K562 (cell line): ENCODE results near the gene FOXF2. TPM values are rescaled to one million over a fixed set of nuclear protein-coding genes. Genes with fewer than 3 reads are reported as not detected.

Source experiments
- ATAC-seq: fragments of 200-7000 bp; cut with Tn5 transposase; 3 replicates; pipeline ENCODE4 v1.9.1; 2020; ENCODE audit warnings: moderate library complexity
- BruUV-seq: library from RNA; stranded (reverse); fragments of 400-500 nt; replicated peaks from 2 replicates; lab custom pipeline; 2021; lab: Mats Ljungman, UMichigan
- CTCF ChIA-PET: fragments of 300-600 bp; formaldehyde crosslinking; extraction: SDS; loops from one replicate; lab custom pipeline; 2021; ENCODE audit warnings: low intra/inter-chr PET ratio; lab: Yijun Ruan, JAX
- POLR2A ChIA-PET: fragments of 300-600, 350-650 bp; sonication (Branson Sonifier 250); formaldehyde crosslinking; extraction: SDS; loops from one replicate; lab custom pipeline; 2021; ENCODE audit warnings: antibody characterized with exemption, inconsistent platforms; lab: Yijun Ruan, JAX
- DNase-seq, 4 experiments: peaks; one replicate each; pipeline versions ENCODE4 v3.0.0 to v3.0.0-alpha.2; 2011 to 2018; ENCODE audit warnings: low spot score in 3 of 4, mixed read lengths in 3 of 4; ENCODE audit errors: extremely low read depth in 1 of 4
- FAIRE-seq: peaks from 2 replicates; lab custom pipeline; 2011; peaks lifted over from hg19 to GRCh38; lab: Jason Lieb, UNC
- H2AFZ ChIP-seq: 2 replicates; pipeline ENCODE4 v1.6.0; 2011; ENCODE audit warnings: low read depth, low read length, control low read depth, inconsistent platforms
- H3K27ac ChIP-seq: fragments of 200-600 bp; 3 replicates; pipeline ENCODE4 v1.8.0; 2011; ENCODE audit warnings: low read depth, mild to moderate bottlenecking, control low read depth, inconsistent platforms, low read length, moderate library complexity, mixed read lengths; ENCODE audit errors: extremely low read depth
- H3K27me3 ChIP-seq, 2 experiments: fragments of 300-600 bp in 1 of 2; 2 replicates in 1 of 2; 3 replicates in 1 of 2; pipeline versions ENCODE4 v1.6.0 to v1.8.0; 2011; ENCODE audit warnings: inconsistent platforms in 2 of 2, low read length in 2 of 2, mild to moderate bottlenecking in 1 of 2, mixed read lengths in 1 of 2, moderate library complexity in 1 of 2; ENCODE audit not compliant: control insufficient read depth in 2 of 2, insufficient read depth in 2 of 2
- H3K36me3 ChIP-seq: fragments of 300-600 bp; 3 replicates; pipeline ENCODE4 v1.8.0; 2011; ENCODE audit warnings: mild to moderate bottlenecking, low read length, inconsistent platforms; ENCODE audit not compliant: control insufficient read depth, insufficient read depth
- H3K4me1 ChIP-seq, 2 experiments: fragments of 200-600 bp in 1 of 2; replicated peaks in 1 of 2; 2 replicates in 1 of 2; 3 replicates in 1 of 2; pipeline versions ENCODE4 v1.5.1 to v1.8.0; 2011; ENCODE audit warnings: inconsistent platforms in 2 of 2, low read length in 2 of 2, mild to moderate bottlenecking in 1 of 2, mixed read lengths in 1 of 2, moderate library complexity in 1 of 2; ENCODE audit not compliant: control insufficient read depth in 2 of 2, insufficient read depth in 2 of 2
- H3K4me2 ChIP-seq: 2 replicates; pipeline ENCODE4 v1.6.1; 2011; ENCODE audit warnings: low read length, control low read depth, inconsistent platforms, mixed read lengths; ENCODE audit not compliant: insufficient read depth
- H3K4me3 ChIP-seq: fragments of 200-600 bp; sonication (generic), shearing (Covaris generic); 2 replicates; pipeline ENCODE4 v1.5.1; 2016; ENCODE audit warnings: control low read depth, inconsistent platforms
- H3K79me2 ChIP-seq: fragments of 200-600 bp; 3 replicates; pipeline ENCODE4 v1.8.0; 2011; ENCODE audit warnings: low read length, inconsistent platforms; ENCODE audit not compliant: control insufficient read depth, insufficient read depth
- H3K9ac ChIP-seq, 2 experiments: 2 replicates each; pipeline versions ENCODE4 v1.6.0 to v1.6.1; 2011; ENCODE audit warnings: low read depth in 2 of 2, low read length in 2 of 2, control low read depth in 1 of 2, inconsistent platforms in 1 of 2, mild to moderate bottlenecking in 1 of 2, mixed read lengths in 1 of 2; ENCODE audit not compliant: insufficient read depth in 1 of 2
- H3K9me1 ChIP-seq: one replicate; pipeline ENCODE4 v1.6.0; 2011; ENCODE audit warnings: inconsistent platforms, mild to moderate bottlenecking, low read length, moderate library complexity; ENCODE audit not compliant: control insufficient read depth, insufficient read depth
- H3K9me3 ChIP-seq: replicated peaks from 2 replicates; pipeline ENCODE4 v1.5.1; 2011; ENCODE audit warnings: low read depth, low read length, inconsistent platforms; ENCODE audit not compliant: control insufficient read depth, insufficient read depth
- H4K20me1 ChIP-seq: replicated peaks from 2 replicates; pipeline ENCODE4 v1.6.1; 2011; ENCODE audit warnings: low read length, inconsistent platforms, mixed read lengths; ENCODE audit not compliant: control insufficient read depth, insufficient read depth
- BRD4 ChIP-seq: fragments of 200-600 bp; sonication (generic); IDR thresholded peaks from 2 replicates; pipeline ENCODE4 v1.6.1; 2017; ENCODE audit warnings: inconsistent platforms
- CUX1 ChIP-seq: fragments of 200-800 bp; sonication (Bioruptor generic); IDR thresholded peaks from 2 replicates; pipeline ENCODE4 v1.6.1; 2016; ENCODE audit warnings: missing genetic modification characterization, missing compliant biosample characterization
- HMG20A ChIP-seq: fragments of 450-650 bp; formaldehyde crosslinking; conservative IDR thresholded peaks from 2 replicates; pipeline ENCODE4 v1.4.0; 2020; ENCODE audit warnings: mild to moderate bottlenecking, mixed read lengths
- NFXL1 ChIP-seq: fragments of 450-650 bp; formaldehyde crosslinking; IDR thresholded peaks from 2 replicates; pipeline ENCODE4 v1.4.0; 2021; ENCODE audit warnings: mild to moderate bottlenecking
- REST ChIP-seq, 2 experiments: fragments of 450-650 bp; formaldehyde crosslinking in 1 of 2; IDR thresholded peaks; 2 replicates each; pipeline versions ENCODE4 v1.4.0 to v1.6.1; 2014 to 2020; ENCODE audit warnings: mild to moderate bottlenecking in 2 of 2, borderline replicate concordance in 1 of 2, low read depth in 1 of 2
- TCF7 ChIP-seq: sonication (generic); IDR thresholded peaks from 2 replicates; pipeline ENCODE4 v1.6.1; 2016; ENCODE audit warnings: antibody characterized with exemption, borderline replicate concordance
- TEAD4 ChIP-seq, 2 experiments: sonication (generic) in 1 of 2; formaldehyde crosslinking in 1 of 2; IDR thresholded peaks; 2 replicates each; pipeline versions ENCODE4 v1.6.1 to v1.8.0; 2012 to 2022; ENCODE audit warnings: borderline replicate concordance in 1 of 2, inconsistent platforms in 1 of 2, low read length in 1 of 2, mild to moderate bottlenecking in 1 of 2, missing genetic modification reagents in 1 of 2
- TGIF2 ChIP-seq: sonication (generic); formaldehyde crosslinking; IDR thresholded peaks from 2 replicates; pipeline ENCODE4 v1.8.1; 2022; ENCODE audit warnings: mild to moderate bottlenecking, missing genetic modification reagents, moderate library complexity
- ZFX ChIP-seq: sonication (generic); formaldehyde crosslinking; IDR thresholded peaks from 2 replicates; pipeline ENCODE4 v1.8.0; 2022; ENCODE audit warnings: mild to moderate bottlenecking, missing genetic modification reagents, moderate library complexity
- WGBS: fragments of 100-300 bp; shearing (Covaris generic); methylation state at CpG from one replicate; pipeline ENCODE4 v1.1.6; 2016; ENCODE audit warnings: low coverage, mixed read lengths; ENCODE audit not compliant: insufficient coverage; ENCODE audit errors: missing lambda C conversion rate; 5-methylcytosine and 5-hydroxymethylcytosine counted together
- in situ Hi-C: fragments of 300-500 bp; cut with MboI; formaldehyde crosslinking; loops from 4 replicates; pipeline ENCODE4 v1.15.0; 2018; ENCODE audit warnings: inconsistent platforms, mixed read lengths
- intact Hi-C: fragments of 100-400 bp; cut with micrococcal nuclease; formaldehyde crosslinking; loops from 2 replicates; pipeline ENCODE4 v1.14.2; 2022
- polyA plus RNA-seq, 8 experiments: library from polyadenylated mRNA; depleted of rRNA in 4 of 8; stranded (reverse) in 5 of 8; unstranded in 3 of 8; fragments of >200 nt; fragmentation: Nextera tagmentation in 2 of 8; fragmentation: Illumina TruSeq in 1 of 8; extraction: Ambion mirVana in 2 of 8; extraction: Trizol in 1 of 8; gene quantifications; 2 replicates each; pipeline versions ENCODE4 v1.2.1 to v1.2.3, GENCODE V29; 2011 to 2014; ENCODE audit warnings: inconsistent platforms in 1 of 8, missing spikeins in 1 of 8
- total RNA-seq, 7 experiments: library from RNA; depleted of rRNA in 6 of 7; stranded (reverse); fragments of >200 nt in 6 of 7; fragmentation: Illumina TruSeq in 2 of 7; extraction: Trizol in 2 of 7; gene quantifications; 2 replicates each; pipeline versions ENCODE4 v1.2.1 to v1.2.3, GENCODE V29; 2011 to 2021; ENCODE audit warnings: low replicate concordance in 1 of 7

Gene FOXF2
- total and polyA plus RNA-seq, 9 of the 15 experiments (the other 6 are each of a cell fraction or from before 2014, with no cell fraction given) = not detected

DNA sequence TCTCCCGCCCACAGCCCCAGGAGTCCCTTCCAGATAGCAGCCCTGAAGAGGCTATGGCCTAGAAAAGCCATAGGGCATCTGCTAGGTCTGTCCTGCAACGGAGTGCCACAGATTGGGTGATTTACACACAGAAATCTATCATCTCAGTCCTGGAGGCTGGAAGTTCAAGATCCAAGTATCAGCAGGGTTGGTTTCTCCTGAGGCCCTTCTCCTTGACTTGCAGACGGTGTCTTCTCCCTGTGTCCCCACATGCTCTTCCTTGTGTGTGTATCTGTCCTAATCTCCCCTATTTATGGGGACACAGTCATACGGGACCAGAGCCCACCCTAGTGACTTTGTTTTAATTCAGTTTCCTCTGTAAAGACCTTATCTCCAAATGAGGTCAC is 15.3 kb downstream of the FOXF2 start:
- no peak for ATAC-seq
- no TSS peak for BruUV-seq
- Histone ChIP-seq H4K20me1 (peaks cover 2% of the 10 kb centered on the region; the same call in 1 of the 2 replicates), H3K79me2 (no peaks in the 10 kb centered on the region), H3K4me1 (peaks cover 0 to 4% of the 10 kb centered on the region in 2 experiments; a peak in 2 of 5 replicates), H3K9ac (no peak overlapping the region), H3K9me3 (no peaks in the 10 kb centered on the region), H2AFZ (no peak overlapping the region), H3K27me3 (peaks cover 17 to 72% of the 10 kb centered on the region in 2 experiments), H3K4me3 (no peak overlapping the region), H3K9me1 (no peaks in the 10 kb centered on the region), H3K36me3 (no peaks in the 10 kb centered on the region), H3K4me2 (no peak overlapping the region), H3K27ac (no peak overlapping the region)
- no peak for FAIRE-seq
- WGBS = 0% methylated on average over 4 of the region's 4 CpGs
- intact Hi-C loops (no loop called here), in situ Hi-C loops (loop anchor here (25.0 kb wide), 1 partner anchor 817 kb away; no protein-coding TSS in a partner anchor)
- CTCF ChIA-PET = no interaction called here
- TF ChIP-seq HMG20A = no peak
- no peak for TF ChIP-seq TCF7
- TF ChIP-seq NFXL1 (CRISPR knock-in tag) = no peak
- TF ChIP-seq REST (IDR thresholded peaks at IDR 0.05; ENCODE audit: borderline replicate concordance) = no peak
- TF ChIP-seq REST (CRISPR knock-in tag; IDR thresholded peaks at IDR 0.05; ENCODE audit: low read depth) = no peak
- no peak for TF ChIP-seq ZFX (CRISPR knock-in tag)
- TF ChIP-seq BRD4 = no peak
- TF ChIP-seq TGIF2 (CRISPR knock-in tag) = no peak
- TF ChIP-seq CUX1 (CRISPR knock-in tag) = no peak
- no peak for TF ChIP-seq TEAD4 (IDR thresholded peaks at IDR 0.05; ENCODE audit: low read length)
- TF ChIP-seq TEAD4 (CRISPR knock-in tag; IDR thresholded peaks at IDR 0.05; ENCODE audit: borderline replicate concordance) = no peak
- POLR2A ChIA-PET = no interaction called here
- DNase-seq = no peak
